AG09309 (cell line): ENCODE results near the gene SEL1L.
"Not testable (repeated sequence)": the region's sequence is repeated elsewhere in the genome, so short reads cannot be mapped to it uniquely, and the experiment has no call there.

ENCODE experiments used
- DNase-seq: peaks from one replicate; pipeline ENCODE4 v3.0.0-alpha.2; 2010; ENCODE audit warnings: low read depth
- H3K4me3 ChIP-seq: 2 replicates; pipeline ENCODE4 v1.5.1; 2011; ENCODE audit warnings: mild to moderate bottlenecking, low read depth, low read length, moderate library complexity; ENCODE audit not compliant: control insufficient read depth
- TF ChIP-seq, protein P1 (sequence below): IDR thresholded peaks from 2 replicates; pipeline ENCODE4 v1.5.1; 2011; ENCODE audit warnings: mild to moderate bottlenecking, low read depth, low read length, inconsistent platforms; ENCODE audit not compliant: insufficient read depth, control insufficient read depth; ENCODE audit errors: missing control alignments

The SEL1L gene

DNA sequence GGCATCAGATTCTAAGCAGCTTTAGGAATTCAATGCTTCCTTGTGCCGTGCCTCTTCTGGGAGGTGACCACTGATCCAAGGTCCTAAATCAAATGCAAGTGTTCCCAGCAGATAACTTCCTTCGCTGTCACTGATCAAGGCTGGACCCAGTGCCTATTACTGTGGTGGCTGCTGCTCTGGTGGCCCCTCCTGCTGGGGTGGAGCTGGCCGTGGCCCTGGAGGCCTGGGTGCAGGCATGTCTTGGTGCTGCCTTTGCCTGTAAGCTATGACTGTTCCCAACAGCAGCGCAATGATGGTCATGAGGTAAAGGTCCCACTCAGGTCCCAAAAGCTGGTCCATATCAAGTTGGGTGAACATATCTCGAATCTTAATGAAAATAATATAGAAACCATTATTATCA lies 56.8 kb downstream of the SEL1L start:
- H3K4me3 ChIP-seq, result no peak overlapping the region
- no peak for DNase-seq
- TF ChIP-seq, protein P1, sequence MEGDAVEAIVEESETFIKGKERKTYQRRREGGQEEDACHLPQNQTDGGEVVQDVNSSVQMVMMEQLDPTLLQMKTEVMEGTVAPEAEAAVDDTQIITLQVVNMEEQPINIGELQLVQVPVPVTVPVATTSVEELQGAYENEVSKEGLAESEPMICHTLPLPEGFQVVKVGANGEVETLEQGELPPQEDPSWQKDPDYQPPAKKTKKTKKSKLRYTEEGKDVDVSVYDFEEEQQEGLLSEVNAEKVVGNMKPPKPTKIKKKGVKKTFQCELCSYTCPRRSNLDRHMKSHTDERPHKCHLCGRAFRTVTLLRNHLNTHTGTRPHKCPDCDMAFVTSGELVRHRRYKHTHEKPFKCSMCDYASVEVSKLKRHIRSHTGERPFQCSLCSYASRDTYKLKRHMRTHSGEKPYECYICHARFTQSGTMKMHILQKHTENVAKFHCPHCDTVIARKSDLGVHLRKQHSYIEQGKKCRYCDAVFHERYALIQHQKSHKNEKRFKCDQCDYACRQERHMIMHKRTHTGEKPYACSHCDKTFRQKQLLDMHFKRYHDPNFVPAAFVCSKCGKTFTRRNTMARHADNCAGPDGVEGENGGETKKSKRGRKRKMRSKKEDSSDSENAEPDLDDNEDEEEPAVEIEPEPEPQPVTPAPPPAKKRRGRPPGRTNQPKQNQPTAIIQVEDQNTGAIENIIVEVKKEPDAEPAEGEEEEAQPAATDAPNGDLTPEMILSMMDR, result no peak

DNA sequence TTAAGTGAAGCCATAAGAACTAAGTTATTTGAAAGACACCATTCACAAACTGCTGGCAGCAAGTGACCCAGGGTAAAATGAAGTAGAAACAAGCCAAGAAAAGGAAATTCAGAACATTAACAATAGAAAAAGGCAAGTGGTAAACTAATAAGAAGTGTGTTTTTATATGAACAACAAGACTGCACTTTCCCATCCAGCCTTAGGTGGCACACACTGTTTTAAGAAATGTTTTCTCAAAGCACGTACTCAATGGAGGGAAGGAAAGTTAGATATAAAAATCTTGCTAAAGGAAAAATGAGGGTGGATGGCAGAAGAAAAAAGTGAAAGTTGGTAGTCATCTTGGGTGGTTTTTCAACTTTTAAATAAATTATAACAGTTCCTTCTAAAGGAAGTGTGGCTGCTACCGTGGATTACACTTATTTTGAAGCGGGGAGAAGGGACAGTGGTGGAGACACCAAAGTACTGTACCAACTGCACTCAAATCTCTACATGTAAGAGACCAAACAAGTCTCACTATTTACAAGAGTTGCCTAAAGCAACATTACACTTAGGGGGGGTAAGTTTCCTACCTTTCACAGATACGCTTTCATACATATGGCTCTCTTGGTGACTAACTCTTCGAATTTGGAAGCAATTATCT lies 58.8 kb downstream of the SEL1L start:
- no peak for DNase-seq
- TF ChIP-seq, protein P1, result no peak
- H3K4me3 ChIP-seq, result no peak overlapping the region

DNA sequence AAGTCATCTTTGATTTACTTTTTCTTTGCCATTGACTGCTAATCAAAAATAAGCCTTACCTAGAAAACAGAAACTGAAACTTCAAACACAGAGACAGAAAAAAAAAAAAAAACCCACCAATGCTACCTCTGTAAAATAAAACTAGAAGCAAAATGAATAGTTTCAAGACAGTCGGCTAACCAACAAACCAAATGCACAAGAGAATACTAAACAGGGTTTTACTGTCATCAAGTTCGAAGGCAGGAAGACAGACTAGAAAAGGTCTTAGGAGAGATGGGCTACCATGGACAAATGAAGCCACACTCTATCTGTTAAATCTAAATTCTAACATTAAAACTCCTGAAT lies 59.5 kb downstream of the SEL1L start:
- H3K4me3 ChIP-seq, result no peak overlapping the region
- TF ChIP-seq, protein P1, result no peak

DNA sequence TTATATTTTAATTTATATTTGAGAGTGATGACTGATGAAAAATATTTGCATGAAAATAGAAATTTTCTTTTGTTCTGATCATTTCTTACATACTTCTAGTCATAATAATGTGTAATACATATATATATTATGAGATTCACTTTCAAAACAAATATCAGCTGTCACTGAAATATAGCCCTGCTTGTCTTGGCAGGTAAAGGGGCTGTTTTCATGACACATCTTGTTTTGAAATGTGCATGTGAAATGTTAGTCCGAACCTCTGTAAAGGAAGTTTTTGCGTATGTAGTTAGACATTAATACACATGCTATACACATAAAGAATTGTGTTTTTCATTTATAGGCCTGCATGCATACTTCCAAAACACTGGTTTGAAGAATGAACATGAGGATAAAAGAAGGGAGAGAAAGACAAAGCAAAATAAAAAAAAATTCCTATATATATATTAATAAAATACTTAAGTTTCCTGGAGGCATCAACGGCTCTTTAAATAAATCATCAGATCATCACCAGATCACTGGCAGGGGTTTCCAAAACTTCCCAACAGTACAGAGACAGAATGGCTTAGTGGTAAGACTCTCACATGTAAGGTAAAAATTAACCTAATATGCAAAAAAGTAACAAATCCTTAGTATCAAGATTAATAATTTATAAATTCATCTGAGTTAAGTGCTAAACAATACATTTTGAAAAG lies 60.1 kb downstream of the SEL1L start:
- TF ChIP-seq, protein P1, result no peak
- H3K4me3 ChIP-seq, result no peak overlapping the region
- DNase-seq, result no peak

More for the DNA sequence above, 59.5 kb downstream of the SEL1L start:
- DNase-seq, result no peak

DNA sequence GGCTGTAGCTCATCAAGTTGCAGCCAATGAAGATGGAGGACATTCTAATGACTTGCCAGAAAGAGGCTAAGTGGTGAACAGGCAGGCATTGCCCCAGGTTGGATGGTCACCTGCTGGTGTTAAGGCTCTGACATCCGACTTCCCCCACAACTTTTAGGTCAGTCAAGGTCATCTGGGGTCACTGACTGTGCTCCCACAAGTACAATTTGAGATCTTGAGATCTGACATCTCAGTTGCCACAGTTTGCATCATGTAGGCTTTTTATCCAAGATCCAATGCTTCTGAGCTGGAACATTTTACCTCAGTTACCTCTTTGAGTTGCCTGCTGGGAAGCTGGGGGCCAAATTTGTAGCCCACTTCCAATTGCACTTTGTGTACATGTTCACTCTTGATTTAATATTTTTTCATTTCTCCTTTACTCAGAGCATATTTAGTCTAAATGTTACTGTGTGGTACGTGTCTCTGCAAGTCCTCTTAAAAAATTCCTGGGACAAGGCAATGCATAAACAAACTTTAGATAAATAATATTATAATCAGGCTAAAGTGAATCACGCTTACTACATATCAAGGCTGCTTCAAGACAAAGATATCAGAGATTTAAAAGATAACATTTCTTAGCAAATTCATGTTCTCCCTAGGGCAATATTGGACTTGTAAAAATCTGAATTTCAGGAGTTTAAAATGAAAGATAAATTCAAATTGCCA lies 61.4 kb downstream of the SEL1L start:
- TF ChIP-seq, protein P1, result no peak
- no peak for DNase-seq
- H3K4me3 ChIP-seq, result no peak overlapping the region

DNA sequence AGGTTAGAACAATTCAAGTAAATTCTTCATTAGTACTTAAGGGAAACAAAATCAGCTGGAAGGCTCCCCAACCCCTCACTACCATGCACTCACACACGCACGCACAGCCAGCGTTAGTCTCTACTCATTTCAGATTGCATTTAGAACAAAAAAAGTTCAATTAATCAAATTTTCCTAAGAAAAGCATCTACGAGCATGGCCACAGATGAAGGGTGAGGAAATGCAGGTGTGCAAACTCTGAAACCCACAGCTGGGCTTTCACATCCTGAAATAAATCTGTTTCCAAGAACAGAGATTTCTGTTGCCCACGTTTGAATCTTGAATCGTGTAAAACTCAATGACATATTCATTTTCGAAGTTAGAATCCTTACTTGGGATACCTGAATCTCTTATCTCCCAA lies 62.6 kb downstream of the SEL1L start:
- TF ChIP-seq, protein P1, result no peak
- DNase-seq, result no peak
- H3K4me3 ChIP-seq, result no peak overlapping the region

DNA sequence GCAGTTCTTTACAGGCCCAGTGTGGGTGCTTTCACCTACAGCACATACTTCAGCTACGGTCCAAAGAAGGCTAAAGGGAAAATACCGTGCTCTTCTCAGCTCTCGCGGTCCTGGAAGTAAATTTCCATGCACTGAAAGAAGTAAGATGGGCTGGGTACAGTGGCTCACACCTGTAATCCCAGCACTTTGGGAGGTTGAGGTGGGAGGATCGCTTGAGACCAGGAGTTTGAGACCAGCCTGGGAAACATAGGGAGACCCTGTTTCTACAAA lies 63.2 kb downstream of the SEL1L start:
- not testable (repeated sequence) for H3K4me3 ChIP-seq, DNase-seq
